ENCODE data around the gene SLC17A5. TPM values are rescaled to one million over a fixed set of nuclear protein-coding genes. Genes with fewer than 3 reads are reported as not detected.

SLC17A5 gene
- total RNA-seq, 4 donors from 2014 or later, result 11.9 to 21.9 (median 16.8) TPM

DNA sequence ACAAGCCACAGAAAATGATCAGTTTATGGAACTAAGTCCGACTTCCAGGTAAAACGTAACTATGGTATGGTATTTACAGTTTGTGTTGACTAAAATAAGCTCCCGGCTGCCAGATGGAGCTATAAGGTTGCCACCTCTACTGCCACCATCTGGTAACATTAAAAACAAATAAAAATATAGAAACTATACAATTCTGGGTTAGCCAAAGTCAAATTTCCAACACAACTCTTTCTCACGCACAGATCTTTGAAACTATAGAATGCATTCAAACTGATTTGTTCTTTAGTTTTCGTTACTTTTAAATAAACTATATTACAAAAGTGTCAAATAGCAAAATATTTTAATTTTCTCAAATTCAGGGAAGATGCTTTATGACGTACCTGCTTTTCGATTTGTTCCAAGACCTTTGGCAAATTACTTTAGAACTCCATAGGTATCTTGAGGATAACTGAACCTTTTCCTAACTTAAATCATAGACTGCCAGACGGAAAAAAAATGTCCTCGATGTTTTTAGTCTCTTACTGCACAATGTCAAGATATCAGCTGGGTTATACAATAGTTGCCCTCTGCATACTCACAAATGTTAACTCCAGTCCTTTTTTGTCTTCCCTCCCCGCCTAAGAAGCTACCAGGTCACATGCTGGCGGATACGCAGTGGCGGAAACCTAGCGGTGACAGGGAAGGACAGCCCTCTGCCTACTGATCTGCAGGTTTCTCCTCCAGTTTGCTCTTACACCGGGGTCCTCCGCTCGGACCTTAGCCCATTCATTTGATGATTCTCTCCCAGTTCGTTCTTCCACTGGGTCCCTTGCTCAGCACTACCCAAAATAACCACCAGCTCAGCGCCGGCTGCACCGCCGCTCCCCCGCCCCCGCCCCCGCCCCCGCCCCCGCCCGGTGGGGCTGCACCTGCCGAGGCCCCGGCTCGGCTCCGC, 888 bp downstream of the SLC17A5 start:
- Histone ChIP-seq H3K4me3 (peak overlapping the region; percentile 84 to 98 (median 97)), H3K36me3 (peaks cover 0 to 8% (median 0%) of the 10 kb centered on the region in 3 donors), H3K4me1 (peaks cover 4 to 22% (median 9%) of the 10 kb centered on the region in 4 donors), H3K27me3 (no peaks in the 10 kb centered on the region), H3K9me3 (no peaks in the 10 kb centered on the region), H3K27ac (peak overlapping the region; percentile 91 to 98 (median 96))
- peak in 1 of 2 donors; percentile 24 for TF ChIP-seq EP300 (IDR thresholded peaks at IDR 0.05)
- TF ChIP-seq POLR2A (IDR thresholded peaks at IDR 0.05), result no peak
- peak in 4 of 5 experiments; percentile 2 to 49 (median 30) for TF ChIP-seq CTCF (IDR thresholded peaks at IDR 0.05)
- peak in 1 of 2 donors; percentile 54 for DNase-seq (ENCODE audit: low spot score in 2 of 2)
- WGBS, 2 donors, result 3 to 4% methylated on average over 20 to 28 of the region's 32 CpGs

DNA sequence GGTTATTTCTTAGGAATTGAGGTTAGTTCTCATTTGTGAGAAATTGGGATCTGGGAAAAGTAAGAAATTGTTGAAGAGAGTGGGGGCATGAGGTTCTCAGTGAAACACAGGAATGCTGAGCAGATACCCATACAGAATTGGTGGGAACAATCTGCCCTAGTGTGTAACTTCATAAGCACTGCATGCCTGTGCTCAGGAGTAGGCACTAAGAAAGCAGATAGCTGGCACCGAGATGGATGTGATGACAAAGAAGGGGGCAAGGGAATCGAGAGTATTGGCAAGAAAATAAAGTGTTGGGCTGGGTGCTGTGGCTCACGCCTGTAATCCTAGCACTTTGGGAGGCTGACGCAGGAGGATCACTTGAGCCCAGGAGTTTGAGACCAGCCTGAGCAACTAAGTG, 4.0 kb downstream of the SLC17A5 start:
- H3K4me1 ChIP-seq, result peaks cover under 1 to 27% (median 3%) of the 10 kb centered on the region in 4 donors
- peaks cover 0 to 8% (median 0%) of the 10 kb centered on the region in 3 donors for H3K36me3 ChIP-seq
- no peak overlapping the region for H3K27ac ChIP-seq
- TF ChIP-seq CTCF (IDR thresholded peaks at IDR 0.05) (no peak), EP300 (IDR thresholded peaks at IDR 0.05) (no peak), POLR2A (IDR thresholded peaks at IDR 0.05) (no peak)
- DNase-seq (ENCODE audit: low spot score in 2 of 2), result no peak
- H3K9me3 ChIP-seq, result no peaks in the 10 kb centered on the region
- H3K27me3 ChIP-seq, result no peaks in the 10 kb centered on the region
- no peak overlapping the region for H3K4me3 ChIP-seq
- WGBS, 2 donors, result 64 to 72% methylated on average over 4 of the region's 4 CpGs

DNA sequence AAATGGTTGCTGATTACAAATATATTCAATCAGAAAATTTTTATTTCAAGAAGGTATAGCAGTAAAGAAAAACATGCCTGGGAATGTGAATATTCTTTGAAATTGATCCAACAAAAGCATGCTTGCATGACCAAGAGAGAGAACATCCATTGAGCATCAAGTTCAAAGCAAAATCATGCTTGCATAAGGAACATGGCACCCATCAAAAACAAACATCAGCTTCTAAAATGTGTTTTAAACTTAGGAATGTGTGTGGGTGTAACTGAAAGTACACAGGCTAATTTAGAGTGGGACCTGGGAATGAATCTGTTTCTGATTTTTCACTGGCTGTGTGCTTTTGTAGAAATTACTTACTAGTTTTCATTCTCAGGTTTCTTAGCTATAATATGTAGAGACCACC, 5.6 kb downstream of the SLC17A5 start:
- Histone ChIP-seq H3K27me3 (no peaks in the 10 kb centered on the region), H3K9me3 (no peaks in the 10 kb centered on the region), H3K27ac (no peak overlapping the region), H3K36me3 (peaks cover 0 to 8% (median 0%) of the 10 kb centered on the region in 3 donors), H3K4me1 (peaks cover 0 to 23% (median 0%) of the 10 kb centered on the region in 4 donors), H3K4me3 (no peak overlapping the region)
- DNase-seq (ENCODE audit: low spot score in 2 of 2), result no peak
- TF ChIP-seq POLR2A (IDR thresholded peaks at IDR 0.05) (no peak), CTCF (IDR thresholded peaks at IDR 0.05) (no peak), EP300 (IDR thresholded peaks at IDR 0.05) (no peak)

DNA sequence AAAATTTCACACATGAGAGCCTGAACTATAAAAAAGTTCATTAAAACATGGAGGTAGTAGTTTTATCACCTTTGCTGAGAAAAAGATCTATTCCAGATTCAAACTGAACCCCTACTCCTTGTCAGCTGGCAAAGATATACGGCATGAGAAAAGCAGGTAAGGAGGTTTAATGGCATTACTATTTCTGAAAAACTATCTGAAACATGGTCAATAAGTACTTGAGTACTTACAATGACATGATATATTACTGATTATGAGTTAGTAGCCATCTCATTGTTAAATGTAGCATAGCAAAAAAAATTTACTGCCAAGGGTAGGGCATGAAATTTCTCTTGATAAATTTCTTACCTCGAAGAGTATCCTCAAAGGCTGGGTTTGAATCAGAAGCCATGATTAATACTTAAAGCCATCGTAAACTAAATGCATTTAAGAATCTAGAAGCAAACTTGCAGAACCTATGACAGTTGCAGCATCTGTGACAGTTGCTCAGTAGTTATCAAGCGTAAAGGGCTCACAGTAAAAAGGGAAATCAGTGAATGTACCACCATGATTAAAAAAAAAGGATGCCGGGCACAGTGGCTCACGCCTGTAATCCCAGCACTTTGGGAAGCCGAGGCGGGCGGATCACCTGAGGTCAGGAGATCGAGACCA, 8.7 kb downstream of the SLC17A5 start:
- Histone ChIP-seq H3K27me3 (no peaks in the 10 kb centered on the region), H3K4me3 (peak overlapping the region; percentile 22 to 47 (median 32)), H3K36me3 (peaks cover 0 to 19% (median 0%) of the 10 kb centered on the region in 3 donors), H3K9me3 (no peaks in the 10 kb centered on the region), H3K4me1 (peaks cover 0 to 12% (median 0%) of the 10 kb centered on the region in 4 donors), H3K27ac (peak overlapping the region in 2 of 4 donors; percentile 23 to 44)
- no peak for TF ChIP-seq EP300 (IDR thresholded peaks at IDR 0.05)
- no peak for TF ChIP-seq POLR2A (IDR thresholded peaks at IDR 0.05)
- TF ChIP-seq CTCF (IDR thresholded peaks at IDR 0.05), result no peak
- no peak for DNase-seq (ENCODE audit: low spot score in 2 of 2)
- 39 to 42% methylated on average over 10 of the region's 10 CpGs for WGBS, 2 donors
